Natural killer cell treated with Interleukin-12 subunit alpha and Interleukin-12 subunit beta and Interleukin-15 and Interleukin-18, amount 100 ng/mL, for 72 hours (primary cell): ENCODE measurements around the gene C8B. TPM values are rescaled to one million over a fixed set of nuclear protein-coding genes. Genes with fewer than 3 reads are reported as not detected.

Source experiments
- ATAC-seq, 2 donors: fragments of 150-1000 bp; cut with Tn5 transposase in 1 of 2; sonication (Bioruptor Pico), chemical (Tn5 transposase) in 1 of 2; 2 replicates each; pipeline ENCODE4 v1.10.0; 2021
- DNase-seq: peaks from one replicate; pipeline ENCODE4 v3.0.0; 2022; ENCODE audit warnings: low spot score
- H3K27ac Mint-ChIP-seq, 2 donors: 1 replicate in 1 of 2; 2 replicates in 1 of 2; pipeline ENCODE4 v1.8.0; 2022; ENCODE audit warnings: mixed read lengths in 2 of 2, mild to moderate bottlenecking in 1 of 2, moderate library complexity in 1 of 2
- H3K27me3 Mint-ChIP-seq, 2 donors: 1 replicate in 1 of 2; 2 replicates in 1 of 2; pipeline ENCODE4 v1.8.0; 2022; ENCODE audit warnings: mixed read lengths in 2 of 2
- H3K36me3 Mint-ChIP-seq: one replicate; pipeline ENCODE4 v1.8.0; 2022; ENCODE audit warnings: mixed read lengths
- H3K4me1 Mint-ChIP-seq, 2 donors: 1 replicate in 1 of 2; 2 replicates in 1 of 2; pipeline ENCODE4 v1.8.0; 2022; ENCODE audit warnings: low read depth in 2 of 2, mixed read lengths in 2 of 2, mild to moderate bottlenecking in 1 of 2
- H3K4me3 Mint-ChIP-seq: one replicate; pipeline ENCODE4 v1.8.0; 2022; ENCODE audit warnings: mixed read lengths
- H3K9me3 Mint-ChIP-seq: 2 replicates; pipeline ENCODE4 v1.8.0; 2022; ENCODE audit warnings: mixed read lengths
- total RNA-seq, 2 donors: library from RNA; stranded (reverse); gene quantifications; one replicate each; pipeline ENCODE4 v1.2.3, GENCODE V29; 2022

C8B gene
- total RNA-seq, 2 donors from 2014 or later, result 0.40 TPM; not detected in 1

GRCh38 chr1:56897150-56898004 lies 68.4 kb downstream of the C8B start:
- H3K9me3 Mint-ChIP-seq, result peaks cover 3% of the 10 kb centered on the region
- H3K4me3 Mint-ChIP-seq, result no peak overlapping the region
- ATAC-seq (no peak), DNase-seq (no peak)
- H3K27ac Mint-ChIP-seq, result no peak overlapping the region
- peaks cover 2 to 8% of the 10 kb centered on the region in 2 donors for H3K27me3 Mint-ChIP-seq
- peaks cover 0 to 10% of the 10 kb centered on the region in 2 donors for H3K4me1 Mint-ChIP-seq
- no peaks in the 10 kb centered on the region for H3K36me3 Mint-ChIP-seq

GRCh38 chr1:56894014-56894413 lies 71.8 kb downstream of the C8B start:
- H3K27ac Mint-ChIP-seq, result no peak overlapping the region
- peaks cover 0 to 2% of the 10 kb centered on the region in 2 donors for H3K4me1 Mint-ChIP-seq
- ATAC-seq, result no peak
- H3K36me3 Mint-ChIP-seq, result no peaks in the 10 kb centered on the region
- no peaks in the 10 kb centered on the region for H3K9me3 Mint-ChIP-seq
- no peaks in the 10 kb centered on the region for H3K27me3 Mint-ChIP-seq
- DNase-seq, result no peak
- H3K4me3 Mint-ChIP-seq, result no peak overlapping the region

GRCh38 chr1:56890229-56890628 lies 75.6 kb downstream of the C8B start:
- no peak overlapping the region for H3K27ac Mint-ChIP-seq
- no peaks in the 10 kb centered on the region for H3K4me1 Mint-ChIP-seq
- no peak overlapping the region for H3K4me3 Mint-ChIP-seq
- H3K36me3 Mint-ChIP-seq, result no peaks in the 10 kb centered on the region
- DNase-seq (no peak), ATAC-seq (no peak)
- no peaks in the 10 kb centered on the region for H3K9me3 Mint-ChIP-seq
- peaks cover 3 to 6% of the 10 kb centered on the region in 2 donors for H3K27me3 Mint-ChIP-seq

- Mint-ChIP-seq H3K27me3 (peaks cover 3 to 13% of the 10 kb centered on the region in 2 donors), H3K4me1 (peaks cover 0 to 25% of the 10 kb centered on the region in 2 donors), H3K27ac (no peak overlapping the region), H3K9me3 (no peaks in the 10 kb centered on the region), H3K4me3 (no peak overlapping the region), H3K36me3 (no peaks in the 10 kb centered on the region)
- ATAC-seq, result no peak
- no peak for DNase-seq
These were observed 84.4 kb downstream of the C8B start for GRCh38 chr1:56881417-56881816.

- H3K27me3 Mint-ChIP-seq, result peaks cover 3 to 11% of the 10 kb centered on the region in 2 donors
- no peak for DNase-seq
- H3K27ac Mint-ChIP-seq, result no peak overlapping the region
- no peak overlapping the region for H3K4me3 Mint-ChIP-seq
- no peaks in the 10 kb centered on the region for H3K9me3 Mint-ChIP-seq
- H3K36me3 Mint-ChIP-seq, result no peaks in the 10 kb centered on the region
- ATAC-seq, result no peak
- peaks cover 0 to 29% of the 10 kb centered on the region in 2 donors for H3K4me1 Mint-ChIP-seq
These were observed 85.0 kb downstream of the C8B start for GRCh38 chr1:56880774-56881173.

Other genes starting within 250 kb of the C8B start
- gene FYB2, start 146.6 kb downstream of the C8B start, total RNA-seq, result not detected
- gene C8A, start 111.2 kb downstream of the C8B start, total RNA-seq, result not detected